Lower leg skin (tissue), 4 donors: ENCODE results near the gene ABHD2. TPM values are rescaled to one million over a fixed set of nuclear protein-coding genes. Genes with fewer than 3 reads are reported as not detected.

Source experiments
- DNase-seq, 2 donors: peaks; one replicate each; pipeline ENCODE4 v3.0.0-alpha.2; 2019; ENCODE audit warnings: low spot score in 2 of 2
- H3K4me3 ChIP-seq: fragments of 200-600 bp; sonication (generic); 2 replicates; pipeline ENCODE4 v1.5.1; 2017; ENCODE audit warnings: mild to moderate bottlenecking, low read depth; ENCODE audit not compliant: poor library complexity, severe bottlenecking
- POLR2A ChIP-seq, 2 donors: fragments of 450-650 bp; IDR thresholded peaks; one replicate each; pipeline ENCODE4 v1.6.1; 2016 to 2017; ENCODE audit warnings: antibody characterized with exemption in 2 of 2, mild to moderate bottlenecking in 1 of 2, moderate library complexity in 1 of 2
- WGBS, 2 donors: methylation state at CpG; one replicate each; pipeline ENCODE4 v1.1.5; 2018; 5-methylcytosine and 5-hydroxymethylcytosine counted together
- intact Hi-C: fragments of 100-400 bp; cut with DNase I; formaldehyde crosslinking; loops from one replicate; pipeline ENCODE4 v1.15.0; 2023; ENCODE audit warnings: low total_unique reads
- total RNA-seq, 4 donors: library from RNA; depleted of rRNA; stranded (reverse); fragments of >200 nt; gene quantifications; one replicate each; pipeline ENCODE4 v1.1.0, GENCODE V29; 2016
- TF ChIP-seq, protein P1 (sequence below), 3 donors: fragments of 450-650 bp; IDR thresholded peaks; one replicate each; pipeline ENCODE4 v1.5.1; 2016; ENCODE audit warnings: antibody characterized with exemption in 3 of 3, mild to moderate bottlenecking in 3 of 3, moderate library complexity in 2 of 3

The ABHD2 gene
- total RNA-seq, 4 donors from 2014 or later = 21.5 to 57.3 (median 38.5) TPM

DNA sequence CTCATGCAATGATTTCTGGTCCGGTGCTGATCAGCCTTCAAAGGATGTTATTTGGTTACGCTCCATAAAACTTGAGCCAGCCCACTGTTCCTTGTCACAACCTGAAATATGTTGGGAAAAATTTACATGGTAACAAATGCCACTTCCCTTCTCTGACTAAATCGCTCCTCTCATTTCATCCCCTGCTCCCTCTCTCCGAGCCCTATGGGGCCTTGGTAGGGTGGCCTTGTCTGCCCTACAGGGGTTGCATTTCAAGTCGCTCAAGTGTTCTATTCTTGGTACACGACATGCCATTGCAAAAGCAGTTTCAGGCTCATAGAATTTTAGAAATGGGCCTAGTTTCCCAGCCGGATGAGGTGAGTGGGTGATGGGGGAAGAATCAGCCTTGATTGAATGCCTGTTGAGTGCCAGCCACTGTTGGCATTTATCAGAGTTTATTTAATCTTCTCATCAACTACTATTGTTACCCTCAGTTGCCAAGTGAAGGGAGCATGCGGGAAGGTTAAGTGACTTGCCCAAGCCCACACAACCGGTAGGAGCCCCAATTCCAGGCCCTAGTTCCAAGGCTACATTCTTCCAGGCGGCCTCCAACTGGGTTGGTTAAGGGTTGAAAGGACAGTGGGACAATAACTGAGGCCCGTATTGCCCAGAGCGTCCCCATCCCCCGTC lies 961 bp upstream of the ABHD2 start:
- DNase-seq = peak in 1 of 2 donors; percentile 69
- 62 to 63% methylated on average over 13 of the region's 13 CpGs for WGBS, 2 donors
- intact Hi-C loops = no loop called here
- TF ChIP-seq, protein P1, sequence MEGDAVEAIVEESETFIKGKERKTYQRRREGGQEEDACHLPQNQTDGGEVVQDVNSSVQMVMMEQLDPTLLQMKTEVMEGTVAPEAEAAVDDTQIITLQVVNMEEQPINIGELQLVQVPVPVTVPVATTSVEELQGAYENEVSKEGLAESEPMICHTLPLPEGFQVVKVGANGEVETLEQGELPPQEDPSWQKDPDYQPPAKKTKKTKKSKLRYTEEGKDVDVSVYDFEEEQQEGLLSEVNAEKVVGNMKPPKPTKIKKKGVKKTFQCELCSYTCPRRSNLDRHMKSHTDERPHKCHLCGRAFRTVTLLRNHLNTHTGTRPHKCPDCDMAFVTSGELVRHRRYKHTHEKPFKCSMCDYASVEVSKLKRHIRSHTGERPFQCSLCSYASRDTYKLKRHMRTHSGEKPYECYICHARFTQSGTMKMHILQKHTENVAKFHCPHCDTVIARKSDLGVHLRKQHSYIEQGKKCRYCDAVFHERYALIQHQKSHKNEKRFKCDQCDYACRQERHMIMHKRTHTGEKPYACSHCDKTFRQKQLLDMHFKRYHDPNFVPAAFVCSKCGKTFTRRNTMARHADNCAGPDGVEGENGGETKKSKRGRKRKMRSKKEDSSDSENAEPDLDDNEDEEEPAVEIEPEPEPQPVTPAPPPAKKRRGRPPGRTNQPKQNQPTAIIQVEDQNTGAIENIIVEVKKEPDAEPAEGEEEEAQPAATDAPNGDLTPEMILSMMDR (IDR thresholded peaks at IDR 0.05) = no peak
- no peak for TF ChIP-seq POLR2A (IDR thresholded peaks at IDR 0.05)
- H3K4me3 ChIP-seq = no peak overlapping the region

DNA sequence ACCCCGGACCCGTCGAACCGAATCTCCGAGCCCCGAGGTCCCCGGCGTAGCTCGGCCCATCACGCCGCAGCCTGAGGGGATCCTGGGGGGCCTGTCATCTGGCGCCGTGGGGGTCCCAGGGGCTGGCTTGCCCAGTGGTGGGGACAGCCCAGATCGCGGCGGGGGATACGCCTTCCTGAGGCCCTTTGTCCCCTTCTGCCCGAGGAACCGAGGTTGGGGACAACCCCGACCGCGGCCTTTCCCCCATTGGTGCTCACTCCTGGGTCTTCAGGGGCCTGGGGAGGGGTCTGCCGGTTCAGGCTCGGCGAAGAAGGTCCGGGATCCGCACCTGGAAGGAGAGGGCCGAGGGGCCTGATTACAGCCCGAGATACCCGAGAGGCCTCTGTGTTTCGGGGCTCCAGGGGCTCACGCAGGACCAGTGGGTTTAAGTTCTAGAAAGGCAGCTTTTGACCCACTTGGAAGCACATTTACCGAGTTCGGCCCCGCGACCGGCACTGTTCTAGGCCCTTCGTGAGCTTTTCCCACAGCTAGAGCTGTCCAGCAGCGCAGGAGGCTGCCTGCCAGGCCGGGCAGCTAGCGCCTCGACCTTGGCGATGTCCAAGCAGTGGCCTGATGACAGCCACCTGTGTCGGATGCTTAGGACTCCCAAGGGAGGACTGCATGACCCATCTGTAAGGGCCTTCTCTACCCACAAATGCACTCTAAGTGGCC lies 504 bp downstream of the ABHD2 start:
- no peak for TF ChIP-seq POLR2A (IDR thresholded peaks at IDR 0.05)
- TF ChIP-seq, protein P1 (IDR thresholded peaks at IDR 0.05) = no peak
- H3K4me3 ChIP-seq = peak overlapping the region; percentile 86
- intact Hi-C loops = no loop called here
- peak in 1 of 2 donors; percentile 90 for DNase-seq
- 2 to 6% methylated on average over 24 to 29 of the region's 44 CpGs for WGBS, 2 donors

DNA sequence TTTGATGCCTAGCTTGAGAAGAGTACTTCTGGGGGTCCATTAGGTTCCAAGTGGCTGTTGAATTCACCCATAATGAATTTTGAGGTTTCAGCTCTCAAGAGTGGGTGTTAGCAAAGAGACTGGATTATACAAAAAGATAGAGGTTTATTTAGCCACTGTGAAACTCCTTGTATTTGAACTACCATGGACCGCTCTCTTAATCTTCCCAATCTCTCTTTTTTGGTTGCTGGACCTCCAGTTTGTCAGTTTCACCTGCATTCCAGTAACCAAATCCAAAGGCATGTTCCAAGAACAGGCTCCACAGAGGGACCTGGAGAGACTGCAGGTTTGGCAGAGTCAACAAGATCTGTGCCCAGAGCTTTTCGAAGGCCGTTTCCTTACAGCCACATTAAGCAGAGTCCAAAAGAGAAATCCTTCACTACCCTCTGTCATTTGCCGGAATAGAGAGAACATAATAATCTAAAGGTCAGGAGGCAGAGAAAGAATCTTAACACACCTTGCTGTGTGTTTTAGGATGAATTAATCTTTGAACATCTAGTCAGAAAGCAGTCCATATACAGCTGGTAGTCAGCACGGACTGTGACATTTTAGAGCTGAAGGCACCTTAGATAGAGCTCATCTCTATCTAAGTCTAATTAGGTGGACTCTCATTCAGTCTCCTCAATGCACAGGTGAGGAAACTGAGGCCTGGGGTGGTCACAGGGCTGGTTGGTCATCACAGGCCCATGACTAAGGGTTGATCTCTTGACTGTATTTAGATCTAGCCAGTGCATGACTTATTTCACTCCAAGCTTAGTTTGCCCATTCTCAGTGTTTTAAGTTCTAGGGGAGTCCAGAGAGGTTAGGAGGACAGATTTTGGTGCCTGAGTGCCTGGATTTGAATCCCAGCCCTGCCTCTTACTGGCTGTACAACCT lies 1.3 kb downstream of the ABHD2 start:
- WGBS, 2 donors = 61 to 62% methylated on average over 5 of the region's 5 CpGs
- H3K4me3 ChIP-seq = peak overlapping the region; percentile 86
- DNase-seq = peak in 1 of 2 donors; percentile 69
- intact Hi-C loops = no loop called here
- TF ChIP-seq, protein P1 (IDR thresholded peaks at IDR 0.05) = no peak
- TF ChIP-seq POLR2A (IDR thresholded peaks at IDR 0.05) = no peak

DNA sequence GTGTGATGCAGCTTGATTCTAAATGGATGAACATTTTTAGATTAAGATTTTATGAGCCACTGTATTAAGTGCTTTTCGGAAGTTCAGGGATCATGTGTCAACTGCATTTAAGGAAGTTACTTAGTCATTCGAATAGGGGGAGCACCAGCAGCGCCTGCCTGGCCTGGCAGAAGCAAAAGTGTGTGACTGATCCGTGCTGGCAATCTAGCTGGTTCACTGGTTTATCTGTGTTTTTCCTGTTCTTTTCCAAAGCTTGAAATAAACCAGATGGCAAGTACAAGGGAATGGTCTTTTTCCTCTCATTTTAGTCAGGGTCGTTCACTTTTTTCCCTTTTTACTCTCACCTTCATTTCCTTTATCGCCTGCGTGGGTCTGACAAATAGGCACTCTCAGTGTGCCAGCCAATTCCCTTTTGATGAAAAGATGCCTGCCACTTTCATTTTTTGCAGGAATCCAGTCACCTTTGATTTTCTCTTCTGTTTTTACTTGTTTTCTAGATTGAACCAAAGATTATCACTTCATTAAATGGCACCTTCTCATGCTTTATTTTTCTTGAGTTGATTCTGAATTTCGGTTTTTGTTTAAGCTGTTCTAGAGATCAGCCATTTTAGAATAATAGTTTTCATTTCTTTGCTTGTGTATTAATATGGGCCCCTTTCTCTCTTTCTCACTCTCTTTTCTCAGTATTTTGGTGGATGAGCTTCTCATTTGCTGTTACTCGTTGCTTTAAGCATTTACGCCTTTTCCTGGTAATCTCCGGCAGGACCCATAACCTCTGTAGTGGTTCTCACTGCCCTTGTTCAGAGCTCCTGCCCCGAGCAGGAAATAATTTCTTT lies 2.8 kb downstream of the ABHD2 start:
- TF ChIP-seq, protein P1 (IDR thresholded peaks at IDR 0.05) = no peak
- TF ChIP-seq POLR2A (IDR thresholded peaks at IDR 0.05) = no peak
- peak; percentile 77 to 94 for DNase-seq
- no peak overlapping the region for H3K4me3 ChIP-seq
- intact Hi-C loops = no loop called here
- 20 to 27% methylated on average over 12 of the region's 12 CpGs for WGBS, 2 donors

DNA sequence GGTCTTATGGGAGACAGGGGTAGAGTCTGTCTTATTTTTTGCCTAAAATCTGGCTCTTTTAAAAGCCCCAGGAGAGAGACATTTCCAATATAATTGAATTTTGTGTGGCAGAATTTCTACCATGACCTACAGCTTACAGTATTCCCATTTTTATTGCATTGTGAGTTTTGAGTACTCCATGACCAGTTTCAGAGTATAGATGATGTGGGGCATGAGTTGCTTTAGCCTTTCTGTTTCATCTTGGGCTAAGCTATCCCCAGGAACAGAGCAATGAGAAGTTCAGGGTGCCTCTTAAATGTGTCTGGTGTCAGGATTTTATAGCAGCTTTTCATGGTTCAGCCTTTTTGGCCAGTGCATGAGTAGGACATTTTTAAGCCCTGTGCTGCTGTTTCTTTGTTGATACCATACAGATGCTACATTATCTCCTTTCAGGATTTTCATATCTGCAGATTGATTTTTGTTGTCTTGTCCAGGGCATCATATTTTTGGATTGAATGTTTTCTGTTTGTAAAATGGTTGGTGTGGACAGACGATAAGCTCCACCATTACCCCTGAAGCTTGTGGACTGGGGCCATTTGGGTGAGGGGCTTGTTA lies 3.5 kb downstream of the ABHD2 start:
- DNase-seq = peak in 1 of 2 donors; percentile 46
- intact Hi-C loops = no loop called here
- TF ChIP-seq POLR2A (IDR thresholded peaks at IDR 0.05) = no peak
- TF ChIP-seq, protein P1 (IDR thresholded peaks at IDR 0.05) = no peak
- H3K4me3 ChIP-seq = no peak overlapping the region
- WGBS, 2 donors = 74 to 81% methylated on average over 1 of the region's 1 CpG
